ENCODE results near the gene C14orf119.

The C14orf119 gene

GRCh38 chr14:23097786-23098185 lies 2.5 kb downstream of the C14orf119 start:
- Histone ChIP-seq H3K4me1 (ENCODE audit: control insufficient read depth in 5 of 5, insufficient read depth in 5 of 5, low read length in 5 of 5) (peaks cover 9 to 37% (median 36%) of the 10 kb centered on the region in 5 donors), H3K9ac (ENCODE audit: low read length in 5 of 5) (no peak overlapping the region), H3K9me3 (ENCODE audit: control insufficient read depth in 5 of 5, low read length in 5 of 5) (no peaks in the 10 kb centered on the region), H3K27me3 (ENCODE audit: control insufficient read depth in 5 of 5, insufficient read depth in 4 of 5, low read length in 5 of 5) (no peaks in the 10 kb centered on the region), H3K4me3 (ENCODE audit: low read depth in 1 of 5, low read length in 5 of 5) (no peak overlapping the region), H3K27ac (ENCODE audit: low read depth, low read length) (peak overlapping the region; percentile 15), H3K36me3 (ENCODE audit: control insufficient read depth in 5 of 5, insufficient read depth in 5 of 5, low read length in 5 of 5) (peaks cover 9 to 22% (median 18%) of the 10 kb centered on the region in 5 donors)

- no peak overlapping the region for H3K4me3 ChIP-seq (ENCODE audit: low read depth in 1 of 5, low read length in 5 of 5)
- H3K27ac ChIP-seq (ENCODE audit: low read depth, low read length): no peak overlapping the region
- peaks cover 6 to 22% (median 22%) of the 10 kb centered on the region in 5 donors for H3K4me1 ChIP-seq (ENCODE audit: control insufficient read depth in 5 of 5, insufficient read depth in 5 of 5, low read length in 5 of 5)
- H3K36me3 ChIP-seq (ENCODE audit: control insufficient read depth in 5 of 5, insufficient read depth in 5 of 5, low read length in 5 of 5): peaks cover 8 to 22% (median 14%) of the 10 kb centered on the region in 5 donors
- no peaks in the 10 kb centered on the region for H3K27me3 ChIP-seq (ENCODE audit: control insufficient read depth in 5 of 5, insufficient read depth in 4 of 5, low read length in 5 of 5)
- no peak overlapping the region for H3K9ac ChIP-seq (ENCODE audit: low read length in 5 of 5)
- H3K9me3 ChIP-seq (ENCODE audit: control insufficient read depth in 5 of 5, low read length in 5 of 5): no peaks in the 10 kb centered on the region
Observed at GRCh38 chr14:23099212-23099861, 4.0 kb downstream of the C14orf119 start.

- Histone ChIP-seq H3K4me1 (ENCODE audit: control insufficient read depth in 5 of 5, insufficient read depth in 5 of 5, low read length in 5 of 5) (peaks cover 4 to 31% (median 25%) of the 10 kb centered on the region in 5 donors), H3K27ac (ENCODE audit: low read depth, low read length) (no peak overlapping the region), H3K27me3 (ENCODE audit: control insufficient read depth in 5 of 5, insufficient read depth in 4 of 5, low read length in 5 of 5) (no peaks in the 10 kb centered on the region), H3K9me3 (ENCODE audit: control insufficient read depth in 5 of 5, low read length in 5 of 5) (no peaks in the 10 kb centered on the region), H3K4me3 (ENCODE audit: low read depth in 1 of 5, low read length in 5 of 5) (no peak overlapping the region), H3K9ac (ENCODE audit: low read length in 5 of 5) (no peak overlapping the region), H3K36me3 (ENCODE audit: control insufficient read depth in 5 of 5, insufficient read depth in 5 of 5, low read length in 5 of 5) (peaks cover 8 to 22% (median 14%) of the 10 kb centered on the region in 5 donors)
Observed at GRCh38 chr14:23101213-23101970, 6.1 kb downstream of the C14orf119 start.

GRCh38 chr14:23101986-23102625 lies 6.8 kb downstream of the C14orf119 start:
- H3K27ac ChIP-seq (ENCODE audit: low read depth, low read length): no peak overlapping the region
- no peaks in the 10 kb centered on the region for H3K9me3 ChIP-seq (ENCODE audit: control insufficient read depth in 5 of 5, low read length in 5 of 5)
- H3K4me1 ChIP-seq (ENCODE audit: control insufficient read depth in 5 of 5, insufficient read depth in 5 of 5, low read length in 5 of 5): peaks cover 4 to 24% (median 18%) of the 10 kb centered on the region in 5 donors
- no peaks in the 10 kb centered on the region for H3K27me3 ChIP-seq (ENCODE audit: control insufficient read depth in 5 of 5, insufficient read depth in 4 of 5, low read length in 5 of 5)
- no peak overlapping the region for H3K9ac ChIP-seq (ENCODE audit: low read length in 5 of 5)
- H3K36me3 ChIP-seq (ENCODE audit: control insufficient read depth in 5 of 5, insufficient read depth in 5 of 5, low read length in 5 of 5): peaks cover 8 to 22% (median 14%) of the 10 kb centered on the region in 5 donors
- H3K4me3 ChIP-seq (ENCODE audit: low read depth in 1 of 5, low read length in 5 of 5): no peak overlapping the region

- H3K27me3 ChIP-seq (ENCODE audit: control insufficient read depth in 5 of 5, insufficient read depth in 4 of 5, low read length in 5 of 5): no peaks in the 10 kb centered on the region
- no peak overlapping the region for H3K27ac ChIP-seq (ENCODE audit: low read depth, low read length)
- H3K4me1 ChIP-seq (ENCODE audit: control insufficient read depth in 5 of 5, insufficient read depth in 5 of 5, low read length in 5 of 5): peaks cover under 1 to 17% (median 12%) of the 10 kb centered on the region in 5 donors
- H3K4me3 ChIP-seq (ENCODE audit: low read depth in 1 of 5, low read length in 5 of 5): no peak overlapping the region
- peaks cover 8 to 18% (median 10%) of the 10 kb centered on the region in 5 donors for H3K36me3 ChIP-seq (ENCODE audit: control insufficient read depth in 5 of 5, insufficient read depth in 5 of 5, low read length in 5 of 5)
- no peak overlapping the region for H3K9ac ChIP-seq (ENCODE audit: low read length in 5 of 5)
- no peaks in the 10 kb centered on the region for H3K9me3 ChIP-seq (ENCODE audit: control insufficient read depth in 5 of 5, low read length in 5 of 5)
Observed at GRCh38 chr14:23102801-23103200, 7.5 kb downstream of the C14orf119 start.

- Histone ChIP-seq H3K36me3 (ENCODE audit: control insufficient read depth in 5 of 5, insufficient read depth in 5 of 5, low read length in 5 of 5) (peaks cover under 1 to 11% (median 4%) of the 10 kb centered on the region in 5 donors), H3K4me3 (ENCODE audit: low read depth in 1 of 5, low read length in 5 of 5) (no peak overlapping the region), H3K9me3 (ENCODE audit: control insufficient read depth in 5 of 5, low read length in 5 of 5) (no peaks in the 10 kb centered on the region), H3K27me3 (ENCODE audit: control insufficient read depth in 5 of 5, insufficient read depth in 4 of 5, low read length in 5 of 5) (no peaks in the 10 kb centered on the region), H3K27ac (ENCODE audit: low read depth, low read length) (no peak overlapping the region), H3K9ac (ENCODE audit: low read length in 5 of 5) (no peak overlapping the region), H3K4me1 (ENCODE audit: control insufficient read depth in 5 of 5, insufficient read depth in 5 of 5, low read length in 5 of 5) (peaks cover 0 to 13% (median 7%) of the 10 kb centered on the region in 5 donors)
Observed at GRCh38 chr14:23103581-23103980, 8.3 kb downstream of the C14orf119 start.

- H3K36me3 ChIP-seq (ENCODE audit: control insufficient read depth in 5 of 5, insufficient read depth in 5 of 5, low read length in 5 of 5): peaks cover 0 to 6% (median 2%) of the 10 kb centered on the region in 5 donors
- H3K27me3 ChIP-seq (ENCODE audit: control insufficient read depth in 5 of 5, insufficient read depth in 4 of 5, low read length in 5 of 5): no peaks in the 10 kb centered on the region
- no peak overlapping the region for H3K4me3 ChIP-seq (ENCODE audit: low read depth in 1 of 5, low read length in 5 of 5)
- H3K9me3 ChIP-seq (ENCODE audit: control insufficient read depth in 5 of 5, low read length in 5 of 5): no peaks in the 10 kb centered on the region
- no peak overlapping the region for H3K27ac ChIP-seq (ENCODE audit: low read depth, low read length)
- H3K9ac ChIP-seq (ENCODE audit: low read length in 5 of 5): no peak overlapping the region
- peaks cover 0 to 13% (median 7%) of the 10 kb centered on the region in 5 donors for H3K4me1 ChIP-seq (ENCODE audit: control insufficient read depth in 5 of 5, insufficient read depth in 5 of 5, low read length in 5 of 5)
Observed at GRCh38 chr14:23104070-23104590, 8.8 kb downstream of the C14orf119 start.

GRCh38 chr14:23104591-23105347 lies 9.5 kb downstream of the C14orf119 start, which contains the start of gene CIROP:
Gene CIROP (minus strand): TSS chr14:23104989. CDS start chr14:23104920, 69 bp downstream.
- peaks cover 0 to 13% (median 7%) of the 10 kb centered on the region in 5 donors for H3K4me1 ChIP-seq (ENCODE audit: control insufficient read depth in 5 of 5, insufficient read depth in 5 of 5, low read length in 5 of 5)
- H3K27me3 ChIP-seq (ENCODE audit: control insufficient read depth in 5 of 5, insufficient read depth in 4 of 5, low read length in 5 of 5): no peaks in the 10 kb centered on the region
- peaks cover 0 to under 1% (median 0%) of the 10 kb centered on the region in 5 donors for H3K36me3 ChIP-seq (ENCODE audit: control insufficient read depth in 5 of 5, insufficient read depth in 5 of 5, low read length in 5 of 5)
- peak within 1 kb of the TSS in 1 of 5 donors; percentile 7 for H3K9ac ChIP-seq (ENCODE audit: low read length in 5 of 5)
- H3K9me3 ChIP-seq (ENCODE audit: control insufficient read depth in 5 of 5, low read length in 5 of 5): no peaks in the 10 kb centered on the region
- no peak within 1 kb of the TSS for H3K4me3 ChIP-seq (ENCODE audit: low read depth in 1 of 5, low read length in 5 of 5)
- no peak within 1 kb of the TSS for H3K27ac ChIP-seq (ENCODE audit: low read depth, low read length)

GRCh38 chr14:23105348-23105824 lies 10.1 kb downstream of the C14orf119 start:
- H3K27ac ChIP-seq (ENCODE audit: low read depth, low read length): no peak overlapping the region

More at GRCh38 chr14:23105348-23105824, 10.1 kb downstream of the C14orf119 start:
- H3K27me3 ChIP-seq (ENCODE audit: control insufficient read depth in 5 of 5, insufficient read depth in 4 of 5, low read length in 5 of 5): no peaks in the 10 kb centered on the region
- no peaks in the 10 kb centered on the region for H3K9me3 ChIP-seq (ENCODE audit: control insufficient read depth in 5 of 5, low read length in 5 of 5)
- H3K9ac ChIP-seq (ENCODE audit: low read length in 5 of 5): no peak overlapping the region
- H3K4me1 ChIP-seq (ENCODE audit: control insufficient read depth in 5 of 5, insufficient read depth in 5 of 5, low read length in 5 of 5): peaks cover 0 to 13% (median 7%) of the 10 kb centered on the region in 5 donors
- no peaks in the 10 kb centered on the region for H3K36me3 ChIP-seq (ENCODE audit: control insufficient read depth in 5 of 5, insufficient read depth in 5 of 5, low read length in 5 of 5)
- H3K4me3 ChIP-seq (ENCODE audit: low read depth in 1 of 5, low read length in 5 of 5): no peak overlapping the region
